Measurements from ENCODE around the gene POLR2A. TPM values are rescaled to one million over a fixed set of nuclear protein-coding genes. Genes with fewer than 3 reads are reported as not detected.
A peak's percentile ranks its signal among the peaks of the same experiment; 100 is the strongest.

POLR2A gene
- total RNA-seq, 1 donor from 2014 or later = 230 TPM

DNA sequence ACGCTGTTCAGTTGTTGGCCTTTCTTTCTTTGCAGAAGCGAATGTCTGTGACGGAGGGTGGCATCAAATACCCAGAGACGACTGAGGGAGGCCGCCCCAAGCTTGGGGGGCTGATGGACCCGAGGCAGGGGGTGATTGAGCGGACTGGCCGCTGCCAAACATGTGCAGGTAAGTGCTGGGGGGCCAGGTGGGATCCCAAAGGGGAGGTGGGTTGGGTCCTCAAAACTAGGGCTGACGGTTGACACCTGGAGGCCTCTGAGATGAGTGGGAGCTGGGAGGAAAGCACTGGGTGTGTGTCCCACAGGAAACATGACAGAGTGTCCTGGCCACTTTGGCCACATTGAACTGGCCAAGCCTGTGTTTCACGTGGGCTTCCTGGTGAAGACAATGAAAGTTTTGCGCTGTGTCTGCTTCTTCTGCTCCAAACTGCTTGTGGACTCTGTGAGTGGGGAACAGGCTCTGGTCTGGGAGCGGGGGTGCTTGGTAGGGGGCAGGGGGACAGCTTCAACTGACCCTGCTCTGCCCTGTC is 11.8 kb downstream of the POLR2A start:
- Mint-ChIP-seq H3K36me3 (ENCODE audit: low read depth) (peaks cover 63% of the 10 kb centered on the region), H3K4me1 (peaks cover 22% of the 10 kb centered on the region), H3K27ac (no peak overlapping the region), H3K4me3 (no peak overlapping the region), H3K27me3 (no peaks in the 10 kb centered on the region), H3K9me3 (no peaks in the 10 kb centered on the region)
- DNase-seq = no peak
- intact Hi-C loops (cut with micrococcal nuclease) = no loop called here

- DNase-seq = no peak
- Mint-ChIP-seq H3K36me3 (ENCODE audit: low read depth) (peaks cover 66% of the 10 kb centered on the region), H3K4me1 (peaks cover 18% of the 10 kb centered on the region), H3K9me3 (no peaks in the 10 kb centered on the region), H3K4me3 (no peak overlapping the region), H3K27me3 (no peaks in the 10 kb centered on the region), H3K27ac (peak overlapping the region; percentile 34)
- intact Hi-C loops (cut with micrococcal nuclease) = no loop called here
Measured at GRCh38 chr17:7496470-7497183, 12.5 kb downstream of the POLR2A start.

DNA sequence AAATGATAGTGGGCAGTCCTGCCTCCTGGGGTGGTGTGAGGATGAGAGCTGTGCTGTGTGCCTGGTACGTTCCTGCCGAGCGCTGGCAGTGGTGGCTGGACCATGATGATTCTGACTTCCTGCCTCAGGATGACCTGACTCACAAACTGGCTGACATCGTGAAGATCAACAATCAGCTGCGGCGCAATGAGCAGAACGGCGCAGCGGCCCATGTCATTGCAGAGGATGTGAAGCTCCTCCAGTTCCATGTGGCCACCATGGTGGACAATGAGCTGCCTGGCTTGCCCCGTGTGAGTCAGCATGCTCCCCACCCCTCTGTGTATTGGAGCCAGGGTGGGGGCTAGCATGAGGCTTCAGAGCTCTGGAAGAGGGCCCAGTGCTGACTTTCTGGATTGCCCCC is 13.1 kb downstream of the POLR2A start:
- Mint-ChIP-seq H3K4me3 (no peak overlapping the region), H3K9me3 (no peaks in the 10 kb centered on the region), H3K36me3 (ENCODE audit: low read depth) (peaks cover 68% of the 10 kb centered on the region), H3K27me3 (no peaks in the 10 kb centered on the region), H3K27ac (no peak overlapping the region), H3K4me1 (peaks cover 16% of the 10 kb centered on the region)
- DNase-seq = no peak
- intact Hi-C loops (cut with micrococcal nuclease) = no loop called here

- H3K9me3 Mint-ChIP-seq = no peaks in the 10 kb centered on the region
- no peak overlapping the region for H3K27ac Mint-ChIP-seq
- H3K4me3 Mint-ChIP-seq = no peak overlapping the region
- no peak for DNase-seq
- H3K4me1 Mint-ChIP-seq = peaks cover 15% of the 10 kb centered on the region
- no peaks in the 10 kb centered on the region for H3K27me3 Mint-ChIP-seq
- intact Hi-C loops (cut with micrococcal nuclease) = no loop called here
- H3K36me3 Mint-ChIP-seq (ENCODE audit: low read depth) = peaks cover 70% of the 10 kb centered on the region
Measured at GRCh38 chr17:7497636-7498035, 13.5 kb downstream of the POLR2A start.

DNA sequence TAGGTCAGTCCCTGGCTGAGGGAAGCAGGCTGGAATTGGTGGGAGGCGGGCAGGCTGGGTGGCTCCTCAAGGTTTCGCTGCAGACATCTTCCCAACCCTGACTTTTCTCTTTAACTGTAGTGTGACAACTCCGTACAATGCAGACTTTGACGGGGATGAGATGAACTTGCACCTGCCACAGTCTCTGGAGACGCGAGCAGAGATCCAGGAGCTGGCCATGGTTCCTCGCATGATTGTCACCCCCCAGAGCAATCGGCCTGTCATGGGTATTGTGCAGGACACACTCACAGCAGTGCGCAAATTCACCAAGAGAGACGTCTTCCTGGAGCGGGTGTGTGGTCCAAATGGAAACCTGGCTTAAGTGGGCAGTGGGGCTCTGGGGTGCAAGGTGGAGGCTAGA is 15.0 kb downstream of the POLR2A start:
- Mint-ChIP-seq H3K27ac (peak overlapping the region; percentile 25), H3K4me1 (peaks cover 5% of the 10 kb centered on the region), H3K36me3 (ENCODE audit: low read depth) (peaks cover 71% of the 10 kb centered on the region)

DNA sequence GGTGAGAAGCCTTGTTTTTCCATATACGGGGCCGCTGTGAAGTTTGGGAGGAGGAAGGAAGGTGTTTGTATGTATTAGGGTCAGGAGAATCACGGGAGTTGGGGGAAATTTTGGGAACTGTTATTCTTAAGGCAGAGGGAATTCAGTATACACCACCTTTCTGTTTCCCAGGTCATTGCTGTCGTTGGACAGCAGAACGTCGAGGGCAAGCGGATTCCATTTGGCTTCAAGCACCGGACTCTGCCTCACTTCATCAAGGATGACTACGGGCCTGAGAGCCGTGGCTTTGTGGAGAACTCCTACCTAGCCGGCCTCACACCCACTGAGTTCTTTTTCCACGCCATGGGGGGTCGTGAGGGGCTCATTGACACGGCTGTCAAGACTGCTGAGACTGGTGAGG is 17.6 kb downstream of the POLR2A start:
- DNase-seq = no peak
- Mint-ChIP-seq H3K27me3 (no peaks in the 10 kb centered on the region), H3K27ac (no peak overlapping the region), H3K4me3 (no peak overlapping the region), H3K36me3 (ENCODE audit: low read depth) (peaks cover 69% of the 10 kb centered on the region), H3K4me1 (no peaks in the 10 kb centered on the region), H3K9me3 (no peaks in the 10 kb centered on the region)
- intact Hi-C loops (cut with micrococcal nuclease) = loop anchor here (2.0 kb wide), 1 partner anchor 15 kb away; no protein-coding TSS in a partner anchor

More for the DNA sequence above, 15.0 kb downstream of the POLR2A start:
- H3K27me3 Mint-ChIP-seq = no peaks in the 10 kb centered on the region
- H3K4me3 Mint-ChIP-seq = no peak overlapping the region
- no peaks in the 10 kb centered on the region for H3K9me3 Mint-ChIP-seq
- intact Hi-C loops (cut with micrococcal nuclease) = no loop called here
- DNase-seq = no peak

- no peak for DNase-seq
- intact Hi-C loops (cut with micrococcal nuclease) = no loop called here
- Mint-ChIP-seq H3K27me3 (no peaks in the 10 kb centered on the region), H3K4me1 (no peaks in the 10 kb centered on the region), H3K27ac (no peak overlapping the region), H3K9me3 (no peaks in the 10 kb centered on the region), H3K4me3 (no peak overlapping the region), H3K36me3 (ENCODE audit: low read depth) (peaks cover 69% of the 10 kb centered on the region)
Measured at GRCh38 chr17:7502171-7502847, 18.1 kb downstream of the POLR2A start.

GRCh38 chr17:7502987-7503386 is 18.8 kb downstream of the POLR2A start:
- DNase-seq = peak; percentile 71
- no peaks in the 10 kb centered on the region for H3K9me3 Mint-ChIP-seq
- no peaks in the 10 kb centered on the region for H3K27me3 Mint-ChIP-seq
- no peaks in the 10 kb centered on the region for H3K4me1 Mint-ChIP-seq
- peaks cover 72% of the 10 kb centered on the region for H3K36me3 Mint-ChIP-seq (ENCODE audit: low read depth)
- H3K4me3 Mint-ChIP-seq = no peak overlapping the region
- H3K27ac Mint-ChIP-seq = no peak overlapping the region
- intact Hi-C loops (cut with micrococcal nuclease) = no loop called here

DNA sequence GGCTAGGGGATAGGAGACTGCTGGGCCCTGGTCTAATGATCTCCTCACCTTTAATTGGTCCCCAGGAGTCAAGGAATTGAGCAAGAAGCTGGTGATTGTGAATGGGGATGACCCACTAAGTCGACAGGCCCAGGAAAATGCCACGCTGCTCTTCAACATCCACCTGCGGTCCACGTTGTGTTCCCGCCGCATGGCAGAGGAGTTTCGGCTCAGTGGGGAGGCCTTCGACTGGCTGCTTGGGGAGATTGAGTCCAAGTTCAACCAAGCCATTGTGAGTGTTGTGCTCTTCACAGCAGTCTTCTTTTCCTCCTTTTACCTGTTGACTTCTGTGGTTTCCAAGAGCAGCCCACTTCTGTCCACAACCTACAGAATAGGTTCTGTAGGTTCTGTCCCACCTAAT is 19.4 kb downstream of the POLR2A start:
- peaks cover 74% of the 10 kb centered on the region for H3K36me3 Mint-ChIP-seq (ENCODE audit: low read depth)

GRCh38 chr17:7508145-7508544 is 24.0 kb downstream of the POLR2A start:
- intact Hi-C loops (cut with micrococcal nuclease) = no loop called here
- no peaks in the 10 kb centered on the region for H3K27me3 Mint-ChIP-seq
- H3K4me1 Mint-ChIP-seq = peaks cover 3% of the 10 kb centered on the region
- no peak overlapping the region for H3K4me3 Mint-ChIP-seq
- no peak overlapping the region for H3K27ac Mint-ChIP-seq
- no peak for DNase-seq
- H3K36me3 Mint-ChIP-seq (ENCODE audit: low read depth) = peaks cover 74% of the 10 kb centered on the region
- no peaks in the 10 kb centered on the region for H3K9me3 Mint-ChIP-seq

More for the DNA sequence above, 19.4 kb downstream of the POLR2A start:
- H3K9me3 Mint-ChIP-seq = no peaks in the 10 kb centered on the region
- H3K4me1 Mint-ChIP-seq = no peaks in the 10 kb centered on the region
- H3K27me3 Mint-ChIP-seq = no peaks in the 10 kb centered on the region
- H3K27ac Mint-ChIP-seq = no peak overlapping the region
- intact Hi-C loops (cut with micrococcal nuclease) = no loop called here
- no peak for DNase-seq
- H3K4me3 Mint-ChIP-seq = no peak overlapping the region

DNA sequence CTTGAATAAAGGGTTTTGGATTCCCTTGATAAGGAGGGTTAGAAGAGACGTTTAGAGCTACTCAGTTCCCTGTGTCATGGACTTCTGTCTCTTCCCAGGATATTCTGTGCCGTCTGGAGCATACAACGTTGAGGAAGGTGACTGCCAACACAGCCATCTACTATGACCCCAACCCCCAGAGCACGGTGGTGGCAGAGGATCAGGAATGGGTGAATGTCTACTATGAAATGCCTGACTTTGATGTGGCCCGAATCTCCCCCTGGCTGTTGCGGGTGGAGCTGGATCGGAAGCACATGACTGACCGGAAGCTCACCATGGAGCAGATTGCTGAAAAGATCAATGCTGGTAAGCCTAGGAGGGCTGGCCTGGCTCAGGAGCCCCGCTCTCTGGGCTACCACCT is 24.7 kb downstream of the POLR2A start:
- Mint-ChIP-seq H3K4me1 (peaks cover 10% of the 10 kb centered on the region), H3K27ac (no peak overlapping the region), H3K27me3 (no peaks in the 10 kb centered on the region), H3K36me3 (ENCODE audit: low read depth) (peaks cover 74% of the 10 kb centered on the region), H3K4me3 (no peak overlapping the region), H3K9me3 (no peaks in the 10 kb centered on the region)
- no peak for DNase-seq
- intact Hi-C loops (cut with micrococcal nuclease) = no loop called here

DNA sequence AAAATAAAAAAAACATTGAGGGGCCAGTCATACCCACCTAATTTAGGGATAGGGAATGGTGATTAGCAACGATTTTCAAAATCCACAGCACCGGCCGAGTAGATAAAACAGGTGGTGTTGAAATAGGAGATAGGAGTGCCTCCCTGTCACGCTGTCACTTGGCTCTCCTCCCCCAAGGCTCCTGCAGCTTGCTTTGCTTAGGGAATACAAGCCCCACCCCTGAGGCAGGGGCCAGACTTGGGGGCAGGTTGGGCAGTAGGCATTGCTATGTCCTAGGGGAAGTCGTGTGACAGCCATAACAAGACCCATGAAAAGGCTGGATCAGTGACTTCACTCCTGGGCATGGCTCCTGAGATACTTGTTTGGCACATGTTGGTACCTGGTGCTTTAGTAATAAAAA is 25.8 kb downstream of the POLR2A start:
- no peak overlapping the region for H3K27ac Mint-ChIP-seq
- no peaks in the 10 kb centered on the region for H3K27me3 Mint-ChIP-seq
- DNase-seq = no peak
- H3K4me3 Mint-ChIP-seq = no peak overlapping the region
- no peaks in the 10 kb centered on the region for H3K9me3 Mint-ChIP-seq
- H3K4me1 Mint-ChIP-seq = peaks cover 15% of the 10 kb centered on the region
- intact Hi-C loops (cut with micrococcal nuclease) = no loop called here
- peaks cover 76% of the 10 kb centered on the region for H3K36me3 Mint-ChIP-seq (ENCODE audit: low read depth)

GRCh38 chr17:7511108-7511507 is 26.9 kb downstream of the POLR2A start:
- H3K27ac Mint-ChIP-seq = no peak overlapping the region
- peaks cover 75% of the 10 kb centered on the region for H3K36me3 Mint-ChIP-seq (ENCODE audit: low read depth)
- no peaks in the 10 kb centered on the region for H3K27me3 Mint-ChIP-seq
- peaks cover 15% of the 10 kb centered on the region for H3K4me1 Mint-ChIP-seq
- intact Hi-C loops (cut with micrococcal nuclease) = no loop called here
- no peaks in the 10 kb centered on the region for H3K9me3 Mint-ChIP-seq
- H3K4me3 Mint-ChIP-seq = no peak overlapping the region
- no peak for DNase-seq

GRCh38 chr17:7512105-7512504 is 27.9 kb downstream of the POLR2A start:
- Mint-ChIP-seq H3K27me3 (no peaks in the 10 kb centered on the region), H3K36me3 (ENCODE audit: low read depth) (peaks cover 65% of the 10 kb centered on the region), H3K9me3 (no peaks in the 10 kb centered on the region), H3K4me1 (peaks cover 15% of the 10 kb centered on the region), H3K4me3 (no peak overlapping the region), H3K27ac (no peak overlapping the region)
- DNase-seq = no peak
- intact Hi-C loops (cut with micrococcal nuclease) = no loop called here

All from activated CD4-positive, alpha-beta T cell treated with anti-CD3 and anti-CD28 coated beads, Interleukin-2, amount 10 ng/mL, durations not matched to agents 24 days and 14 days (primary cell).